HCT116 (cell line): ENCODE measurements around the gene FABP6. TPM values are rescaled to one million over a fixed set of nuclear protein-coding genes. Genes with fewer than 3 reads are reported as not detected.

Experiments used
- ATAC-seq: fragments of 200-7000 bp; cut with Tn5 transposase; 2 replicates; pipeline ENCODE4 v1.9.1; 2020; ENCODE audit warnings: mild to moderate bottlenecking, moderate library complexity
- BruUV-seq: library from RNA; stranded (reverse); fragments of 400-500 nt; replicated peaks from 2 replicates; lab custom pipeline; 2021; lab: Mats Ljungman, UMichigan
- CTCF ChIA-PET: fragments of 300-600 bp; sonication (Branson Sonifier 250); formaldehyde crosslinking; loops from one replicate; lab custom pipeline; 2021; ENCODE audit warnings: antibody characterized with exemption; lab: Charles Lee
- POLR2A ChIA-PET: fragments of 300-600, 350-600 bp; sonication (Branson Sonifier 250); formaldehyde crosslinking; loops from one replicate; lab custom pipeline; 2021; ENCODE audit warnings: antibody characterized with exemption; lab: Charles Lee
- RAD21 ChIA-PET, 2 experiments: fragments of 300-600 bp; sonication (Branson Sonifier 250); formaldehyde crosslinking; loops; one replicate each; lab custom pipeline; 2023; ENCODE audit warnings: low total read pairs in 2 of 2; ENCODE audit not compliant: uncharacterized antibody in 2 of 2, unreplicated experiment in 2 of 2, low non-redundant PET in 1 of 2; lab: Charles Lee
- DNase-seq: peaks from one replicate; pipeline ENCODE4 v3.0.0-alpha.2; 2010; ENCODE audit warnings: low read depth, low spot score
- H2AFZ ChIP-seq: fragments of 200-600 bp; shearing (Covaris generic), sonication (generic); 2 replicates; pipeline ENCODE4 v1.6.1; 2017; ENCODE audit warnings: low read depth, mixed run types, mixed read lengths, antibody characterized with exemption, low read length; ENCODE audit not compliant: poor library complexity, severe bottlenecking
- H3K27ac ChIP-seq: 2 replicates; pipeline ENCODE4 v1.5.1; 2012; ENCODE audit warnings: low read depth, low read length
- H3K27me3 ChIP-seq: fragments of 200-600 bp; sonication (generic); 2 replicates; pipeline ENCODE4 v1.6.1; 2016; ENCODE audit warnings: mixed run types, low read length, mixed read lengths; ENCODE audit not compliant: insufficient read depth
- H3K36me3 ChIP-seq, 2 experiments: fragments of 200-500 bp in 1 of 2; fragments of 200-600 bp in 1 of 2; sonication (Bioruptor generic) in 1 of 2; sonication (generic) in 1 of 2; 2 replicates each; pipeline versions ENCODE4 v1.5.1 to v1.6.1; 2014 to 2016; ENCODE audit warnings: low read length in 2 of 2, inconsistent platforms in 1 of 2, mixed read lengths in 1 of 2, mixed run types in 1 of 2; ENCODE audit not compliant: insufficient read depth in 2 of 2, control insufficient read depth in 1 of 2
- H3K4me1 ChIP-seq, 2 experiments: fragments of 200-600 bp in 1 of 2; sonication (generic) in 1 of 2; 2 replicates each; pipeline versions ENCODE4 v1.5.1 to v1.6.1; 2012 to 2017; ENCODE audit warnings: low read length in 2 of 2, inconsistent platforms in 1 of 2, mild to moderate bottlenecking in 1 of 2, mixed read lengths in 1 of 2, mixed run types in 1 of 2, moderate library complexity in 1 of 2; ENCODE audit not compliant: insufficient read depth in 2 of 2, control insufficient read depth in 1 of 2
- H3K4me2 ChIP-seq: fragments of 200-600 bp; sonication (generic); 2 replicates; pipeline ENCODE4 v1.6.1; 2017; ENCODE audit warnings: mixed run types, low read length, mixed read lengths
- H3K4me3 ChIP-seq, 2 experiments: fragments of 200-600 bp in 1 of 2; sonication (generic) in 1 of 2; replicated peaks in 1 of 2; 2 replicates each; pipeline ENCODE4 v1.5.1; 2011 to 2016; ENCODE audit warnings: low read length in 2 of 2, control low read depth in 1 of 2, low read depth in 1 of 2, mild to moderate bottlenecking in 1 of 2, mixed read lengths in 1 of 2, mixed run types in 1 of 2
- H3K79me2 ChIP-seq: fragments of 200-600 bp; sonication (generic); 2 replicates; pipeline ENCODE4 v1.6.1; 2017; ENCODE audit warnings: mild to moderate bottlenecking, mixed run types, low read length, moderate library complexity, mixed read lengths; ENCODE audit not compliant: insufficient read depth
- H3K9ac ChIP-seq: fragments of 200-600 bp; sonication (generic); 2 replicates; pipeline ENCODE4 v1.6.1; 2016; ENCODE audit warnings: low read length, mixed read lengths
- H3K9me2 ChIP-seq: fragments of 200-600 bp; sonication (generic), shearing (Covaris generic); 2 replicates; pipeline ENCODE4 v1.6.1; 2017; ENCODE audit warnings: mixed run types, mild to moderate bottlenecking, moderate library complexity; ENCODE audit not compliant: insufficient read depth
- H3K9me3 ChIP-seq, 2 experiments: fragments of 200-500 bp in 1 of 2; fragments of 200-600 bp in 1 of 2; sonication (Bioruptor generic) in 1 of 2; sonication (generic) in 1 of 2; 2 replicates each; pipeline ENCODE4 v1.6.1; 2014 to 2017; ENCODE audit warnings: low read length in 2 of 2, mixed read lengths in 2 of 2, inconsistent platforms in 1 of 2, low read depth in 1 of 2, mild to moderate bottlenecking in 1 of 2, mixed run types in 1 of 2, moderate library complexity in 1 of 2; ENCODE audit not compliant: control insufficient read depth in 1 of 2, insufficient read depth in 1 of 2
- H4K20me1 ChIP-seq: fragments of 200-600 bp; sonication (generic), shearing (Covaris generic); 2 replicates; pipeline ENCODE4 v1.6.1; 2017; ENCODE audit warnings: mixed run types, mild to moderate bottlenecking, moderate library complexity; ENCODE audit not compliant: insufficient read depth
- ATF3 ChIP-seq: IDR thresholded peaks from 2 replicates; pipeline ENCODE4 v1.6.1; 2012
- CBX3 ChIP-seq: IDR thresholded peaks from 2 replicates; pipeline ENCODE4 v1.6.1; 2012; ENCODE audit warnings: low read depth
- CTCF ChIP-seq, 3 experiments: fragments of 200-600 bp in 1 of 3; sonication (generic) in 1 of 3; IDR thresholded peaks in 2 of 3; conservative IDR thresholded peaks in 1 of 3; 2 replicates each; pipeline ENCODE4 v1.5.1; 2012 to 2017; ENCODE audit warnings: low read depth in 2 of 3, low read length in 2 of 3, antibody characterized with exemption in 1 of 3, borderline replicate concordance in 1 of 3, control low read depth in 1 of 3, mild to moderate bottlenecking in 1 of 3, mixed read lengths in 1 of 3, mixed run types in 1 of 3, moderate library complexity in 1 of 3; ENCODE audit not compliant: insufficient read depth in 1 of 3
- EGR1 ChIP-seq: IDR thresholded peaks from 2 replicates; pipeline ENCODE4 v1.6.1; 2012; ENCODE audit warnings: low read depth
- EZH2 ChIP-seq: fragments of 200-600 bp; sonication (generic); IDR thresholded peaks from 2 replicates; pipeline ENCODE4 v1.6.1; 2017; ENCODE audit warnings: antibody characterized with exemption, mixed run types
- FOSL1 ChIP-seq: IDR thresholded peaks from 2 replicates; pipeline ENCODE4 v1.6.1; 2012; ENCODE audit warnings: low read depth
- JUND ChIP-seq: IDR thresholded peaks from 2 replicates; pipeline ENCODE4 v1.6.1; 2012
- POLR2A ChIP-seq: IDR thresholded peaks from 2 replicates; pipeline ENCODE4 v1.7.0; 2011; ENCODE audit warnings: borderline replicate concordance; ENCODE audit not compliant: insufficient read depth, insufficient read length; ENCODE audit errors: extremely low read depth
- RAD21 ChIP-seq: IDR thresholded peaks from 2 replicates; pipeline ENCODE4 v1.6.1; 2012; ENCODE audit warnings: low read depth, mild to moderate bottlenecking
- REST ChIP-seq: IDR thresholded peaks from 2 replicates; pipeline ENCODE4 v1.6.1; 2012; ENCODE audit warnings: low read depth
- TCF7L2 ChIP-seq: IDR thresholded peaks from 2 replicates; pipeline ENCODE4 v1.7.0; 2011; ENCODE audit warnings: borderline replicate concordance, inconsistent platforms; ENCODE audit not compliant: insufficient read depth, insufficient read length; ENCODE audit errors: extremely low read depth
- ZBTB33 ChIP-seq: IDR thresholded peaks from 2 replicates; pipeline ENCODE4 v1.6.1; 2011; ENCODE audit warnings: mild to moderate bottlenecking, low read length, moderate library complexity; ENCODE audit not compliant: insufficient replicate concordance; ENCODE audit errors: extremely low read depth
- ZFX ChIP-seq: fragments of 450-650 bp; IDR thresholded peaks from 2 replicates; pipeline ENCODE4 v1.6.1; 2017
- intact Hi-C: fragments of 100-400 bp; cut with micrococcal nuclease; formaldehyde crosslinking; loops from 2 replicates; pipeline ENCODE4 v1.10.0; 2022
- total RNA-seq: library from RNA; stranded (reverse); gene quantifications from one replicate; pipeline ENCODE4 v1.2.1, GENCODE V29; 2021; ENCODE audit not compliant: unreplicated experiment

FABP6 gene
- total RNA-seq, 1 experiment from 2014 or later: 8.5 TPM

- DNase-seq (no peak), ATAC-seq (no peak)
- Histone ChIP-seq H3K4me1 (no peaks in the 10 kb centered on the region), H3K27ac (no peak overlapping the region), H3K4me2 (no peak overlapping the region), H4K20me1 (no peaks in the 10 kb centered on the region), H3K9me2 (no peaks in the 10 kb centered on the region), H3K27me3 (no peaks in the 10 kb centered on the region), H3K9me3 (no peaks in the 10 kb centered on the region), H3K36me3 (no peaks in the 10 kb centered on the region), H3K79me2 (no peaks in the 10 kb centered on the region), H3K4me3 (no peak overlapping the region), H3K9ac (no peak overlapping the region), H2AFZ (no peak overlapping the region)
- no TSS peak for BruUV-seq
- CTCF ChIA-PET: no interaction called here
- intact Hi-C loops: no loop called here
- POLR2A ChIA-PET: no interaction called here
- TF ChIP-seq EZH2: no peak
- RAD21 ChIA-PET: no interaction called here
Measured at GRCh38 chr5:160237571-160238093, 8.3 kb downstream of the FABP6 start.

DNA sequence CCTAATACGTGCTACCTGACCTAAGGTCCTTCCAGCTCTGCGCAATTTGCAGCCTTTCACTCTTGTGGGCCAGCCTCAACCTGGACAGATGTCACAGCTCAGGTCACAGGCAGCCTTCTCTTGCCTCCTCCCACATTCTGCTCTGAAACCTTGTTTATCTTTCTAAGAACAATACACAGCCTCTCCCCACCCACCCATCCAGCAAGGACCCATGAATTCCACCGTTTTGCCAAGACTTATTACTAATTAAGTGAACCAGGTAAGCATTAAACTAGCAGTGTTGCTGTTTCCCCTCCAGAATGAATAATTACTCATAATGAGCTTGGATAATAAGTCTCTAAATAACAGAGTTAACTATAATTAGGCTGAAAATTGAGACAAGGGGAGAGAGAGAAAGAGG is 11.0 kb downstream of the FABP6 start:
- intact Hi-C loops: no loop called here
- no peak overlapping the region for H3K9ac ChIP-seq
- H2AFZ ChIP-seq: no peak overlapping the region
- no peak overlapping the region for H3K27ac ChIP-seq
- RAD21 ChIA-PET: no interaction called here
- no peaks in the 10 kb centered on the region for H3K36me3 ChIP-seq
- H3K9me3 ChIP-seq: no peaks in the 10 kb centered on the region
- no peak for DNase-seq
- CTCF ChIA-PET: interaction anchor here (0.6 kb wide), 1 partner anchor 26 kb away, joined by 3 read pairs; no protein-coding TSS in a partner anchor
- H3K4me3 ChIP-seq: no peak overlapping the region
- no peaks in the 10 kb centered on the region for H4K20me1 ChIP-seq
- no peaks in the 10 kb centered on the region for H3K9me2 ChIP-seq
- no peak overlapping the region for H3K4me2 ChIP-seq
- no peaks in the 10 kb centered on the region for H3K27me3 ChIP-seq
- no peak for ATAC-seq
- POLR2A ChIA-PET: no interaction called here
- H3K79me2 ChIP-seq: no peaks in the 10 kb centered on the region
- no TSS peak for BruUV-seq
- no peaks in the 10 kb centered on the region; a peak in 1 of 4 replicates for H3K4me1 ChIP-seq
- no peak for TF ChIP-seq POLR2A
- TF ChIP-seq TCF7L2: no peak
- TF ChIP-seq JUND: no peak
- TF ChIP-seq REST: no peak
- TF ChIP-seq EGR1: no peak
- no peak for TF ChIP-seq RAD21
- no peak for TF ChIP-seq FOSL1
- no peak for TF ChIP-seq CBX3
- TF ChIP-seq ZFX: no peak
- no peak for TF ChIP-seq CTCF (IDR thresholded peaks at IDR 0.05 in 2 of 3, conservative IDR thresholded peaks at IDR 0.05 in 1 of 3; ENCODE audit: borderline replicate concordance in 1 of 3, insufficient read depth in 1 of 3, low read depth in 2 of 3, low read length in 2 of 3)
- no peak for TF ChIP-seq EZH2
- no peak for TF ChIP-seq ATF3
- no peak for TF ChIP-seq ZBTB33
